Prostate gland (tissue), 2 donors: ENCODE results near the gene DNAH9.

ENCODE experiments used
- POLR2A ChIP-seq: fragments of 450-650 bp; IDR thresholded peaks from one replicate; pipeline ENCODE4 v1.6.1; 2016; ENCODE audit warnings: antibody characterized with exemption, mild to moderate bottlenecking
- TF ChIP-seq, protein P1 (sequence below), 4 experiments: fragments of 200-600 bp in 2 of 4; fragments of 450-650 bp in 2 of 4; sonication (generic) in 2 of 4; IDR thresholded peaks; 1 replicate in 3 of 4; 2 replicates in 1 of 4; pipeline ENCODE4 v1.5.1; 2016 to 2019; ENCODE audit warnings: antibody characterized with exemption in 4 of 4, mild to moderate bottlenecking in 2 of 4, moderate library complexity in 2 of 4

DNA sequence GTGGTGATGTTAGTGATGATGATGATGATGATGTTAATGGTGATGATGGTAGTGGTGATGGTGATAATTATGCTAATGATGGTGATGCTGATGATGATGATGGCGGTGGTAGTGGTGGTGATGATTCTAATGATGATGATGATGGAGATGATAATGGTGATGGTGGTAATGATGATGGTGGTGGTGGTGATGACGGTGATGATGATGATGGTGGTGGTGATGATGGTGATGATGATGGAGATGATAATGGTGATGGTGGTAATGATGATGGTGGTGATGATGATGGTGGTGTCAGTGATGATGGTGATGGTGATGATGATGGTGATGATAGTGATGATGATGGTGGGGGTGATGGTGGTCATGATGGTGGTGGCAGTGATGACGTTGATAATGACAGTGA lies 132.5 kb downstream of the DNAH9 start:
- TF ChIP-seq, protein P1, sequence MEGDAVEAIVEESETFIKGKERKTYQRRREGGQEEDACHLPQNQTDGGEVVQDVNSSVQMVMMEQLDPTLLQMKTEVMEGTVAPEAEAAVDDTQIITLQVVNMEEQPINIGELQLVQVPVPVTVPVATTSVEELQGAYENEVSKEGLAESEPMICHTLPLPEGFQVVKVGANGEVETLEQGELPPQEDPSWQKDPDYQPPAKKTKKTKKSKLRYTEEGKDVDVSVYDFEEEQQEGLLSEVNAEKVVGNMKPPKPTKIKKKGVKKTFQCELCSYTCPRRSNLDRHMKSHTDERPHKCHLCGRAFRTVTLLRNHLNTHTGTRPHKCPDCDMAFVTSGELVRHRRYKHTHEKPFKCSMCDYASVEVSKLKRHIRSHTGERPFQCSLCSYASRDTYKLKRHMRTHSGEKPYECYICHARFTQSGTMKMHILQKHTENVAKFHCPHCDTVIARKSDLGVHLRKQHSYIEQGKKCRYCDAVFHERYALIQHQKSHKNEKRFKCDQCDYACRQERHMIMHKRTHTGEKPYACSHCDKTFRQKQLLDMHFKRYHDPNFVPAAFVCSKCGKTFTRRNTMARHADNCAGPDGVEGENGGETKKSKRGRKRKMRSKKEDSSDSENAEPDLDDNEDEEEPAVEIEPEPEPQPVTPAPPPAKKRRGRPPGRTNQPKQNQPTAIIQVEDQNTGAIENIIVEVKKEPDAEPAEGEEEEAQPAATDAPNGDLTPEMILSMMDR (IDR thresholded peaks at IDR 0.05) = no peak
- no peak for TF ChIP-seq POLR2A
